Fibroblast of skin of right biceps (primary cell): Measurements from ENCODE around the gene TBC1D16.

ENCODE experiments used
- DNase-seq: peaks from one replicate; pipeline ENCODE4 v3.0.0-alpha.2; 2013

TBC1D16 gene

DNA sequence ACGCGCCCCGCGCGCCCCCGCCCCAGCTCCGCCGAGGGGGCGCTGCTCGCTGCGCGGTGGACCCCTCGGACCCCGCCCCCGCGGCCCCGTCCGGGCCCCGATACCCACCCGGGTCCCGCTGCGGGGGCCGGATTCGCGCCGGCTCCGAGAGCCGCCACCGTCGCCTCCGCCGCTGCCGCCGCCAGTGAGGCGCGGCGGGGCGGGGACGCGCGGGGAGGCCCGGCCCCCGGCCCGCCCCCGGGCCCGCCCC, at the start of gene TBC1D16:
Gene TBC1D16, minus strand, starts transcription at position 186 of the 250 bp plus-strand sequence. CDS start 22,325 bp downstream, outside the sequence.
- DNase-seq = no peak

GRCh38 chr17:80084773-80085172, 49.1 kb upstream of the TBC1D16 start:
- no peak for DNase-seq

GRCh38 chr17:80083136-80083661, 47.5 kb upstream of the TBC1D16 start:
- DNase-seq = no peak

- peak; percentile 64 for DNase-seq
Observed at GRCh38 chr17:80082403-80083135, 46.9 kb upstream of the TBC1D16 start.

DNA sequence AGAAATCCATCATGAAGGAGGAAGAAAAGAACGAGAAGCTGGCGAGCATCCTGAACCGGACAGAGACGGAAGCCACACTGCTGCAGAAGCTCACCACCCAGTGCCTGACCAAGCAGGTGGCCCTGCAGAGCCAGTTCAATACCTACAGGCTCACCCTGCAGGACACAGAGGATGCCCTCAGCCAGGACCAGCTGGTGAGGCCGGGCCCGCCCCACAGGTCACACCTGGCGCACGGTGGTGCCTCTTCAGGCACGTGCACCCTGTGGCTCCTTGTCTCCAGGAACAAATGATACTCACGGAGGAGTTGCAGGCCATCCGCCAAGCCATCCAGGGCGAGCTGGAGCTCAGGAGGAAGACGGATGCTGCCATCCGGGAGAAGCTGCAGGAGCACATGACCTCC, 45.9 kb upstream of the TBC1D16 start:
- no peak for DNase-seq

GRCh38 chr17:80080081-80080480, 44.4 kb upstream of the TBC1D16 start:
- peak; percentile 17 for DNase-seq

DNA sequence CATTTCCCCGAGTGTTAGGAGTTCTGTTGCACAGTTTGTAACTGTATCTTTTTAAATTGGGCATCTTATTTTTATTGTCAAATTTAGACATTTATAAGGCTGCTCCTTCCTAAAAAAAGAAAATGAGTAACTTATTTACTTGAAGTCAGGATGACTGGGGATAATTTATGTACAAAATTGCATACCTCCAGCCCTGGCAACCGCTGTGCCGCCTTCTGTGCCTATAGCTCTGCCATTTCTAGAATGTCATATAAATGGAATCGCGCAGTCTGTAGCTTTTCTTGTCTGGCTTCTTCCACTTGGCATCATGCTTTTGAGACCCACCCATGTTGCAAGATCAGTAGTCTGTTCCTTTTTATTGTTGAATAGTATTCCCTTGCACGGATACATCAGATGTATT, 36.7 kb upstream of the TBC1D16 start:
- no peak for DNase-seq

DNA sequence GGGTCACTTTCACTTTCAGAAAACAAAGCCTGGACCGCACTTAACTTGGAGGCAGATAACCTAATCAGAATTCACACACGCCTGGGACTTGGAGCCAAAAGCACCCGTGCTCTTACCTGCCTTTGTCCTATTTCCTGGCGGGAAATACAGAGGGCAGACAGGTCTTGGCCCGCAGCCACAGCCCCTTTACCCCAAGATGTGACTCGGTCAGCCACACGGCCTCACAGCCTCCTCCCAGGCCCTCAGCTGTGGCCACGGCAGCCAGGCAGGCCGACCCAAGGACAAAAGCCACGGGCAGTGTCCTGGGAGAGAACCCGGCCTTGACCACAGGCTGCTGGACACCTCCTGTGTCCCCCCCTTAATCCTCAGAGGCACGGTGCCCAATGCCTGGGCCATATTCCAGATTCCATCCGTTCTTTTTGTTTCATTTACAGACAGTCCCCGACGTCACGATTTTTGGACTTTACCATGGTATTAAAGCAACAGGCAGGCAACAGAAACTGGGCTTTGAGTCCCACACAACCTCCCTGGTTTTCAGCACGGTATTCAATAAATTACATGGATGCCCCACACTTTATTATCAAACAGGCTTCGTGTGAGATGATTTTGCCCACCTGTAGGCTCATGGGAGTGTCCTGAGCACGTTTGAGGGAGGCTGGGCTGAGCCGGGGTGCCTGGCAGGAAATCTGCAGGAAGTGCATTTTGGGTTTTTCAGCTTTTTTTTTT, 35.6 kb upstream of the TBC1D16 start:
- no peak for DNase-seq

GRCh38 chr17:80070375-80071115, 34.9 kb upstream of the TBC1D16 start:
- DNase-seq = no peak

- peak; percentile 28 for DNase-seq
Observed at GRCh38 chr17:80068301-80069222, 32.9 kb upstream of the TBC1D16 start.

DNA sequence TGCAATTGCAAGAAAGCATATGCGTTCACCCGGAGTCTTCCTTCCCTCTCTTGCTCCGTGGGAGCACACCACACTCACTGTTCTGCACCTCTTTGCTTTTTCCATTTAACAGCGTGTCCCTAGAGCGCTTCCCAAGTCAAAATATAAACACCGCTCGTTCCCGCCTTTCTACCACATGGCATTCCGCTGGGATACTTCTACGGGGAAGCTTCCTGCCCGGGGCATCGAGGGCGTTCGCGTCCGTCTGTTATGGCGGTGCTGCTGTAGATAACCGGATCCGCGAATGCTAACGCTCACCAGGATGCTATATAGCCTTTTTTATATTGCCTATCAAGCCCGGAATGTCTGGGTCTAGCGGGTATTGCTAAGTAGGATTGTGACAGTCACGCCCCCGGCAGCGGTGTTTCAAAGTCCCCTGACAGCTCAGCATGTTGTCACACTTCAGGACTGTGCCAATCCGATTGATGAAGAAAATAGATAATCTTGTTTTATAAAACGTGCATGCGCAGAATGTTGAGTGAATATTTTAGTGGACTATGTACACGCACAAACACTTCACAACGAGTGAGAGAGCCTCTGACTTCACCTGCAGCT, 31.8 kb upstream of the TBC1D16 start:
- no peak for DNase-seq

GRCh38 chr17:80065478-80066170, 30.0 kb upstream of the TBC1D16 start:
- DNase-seq = no peak

GRCh38 chr17:80064696-80065095, 29.0 kb upstream of the TBC1D16 start:
- DNase-seq = no peak

DNA sequence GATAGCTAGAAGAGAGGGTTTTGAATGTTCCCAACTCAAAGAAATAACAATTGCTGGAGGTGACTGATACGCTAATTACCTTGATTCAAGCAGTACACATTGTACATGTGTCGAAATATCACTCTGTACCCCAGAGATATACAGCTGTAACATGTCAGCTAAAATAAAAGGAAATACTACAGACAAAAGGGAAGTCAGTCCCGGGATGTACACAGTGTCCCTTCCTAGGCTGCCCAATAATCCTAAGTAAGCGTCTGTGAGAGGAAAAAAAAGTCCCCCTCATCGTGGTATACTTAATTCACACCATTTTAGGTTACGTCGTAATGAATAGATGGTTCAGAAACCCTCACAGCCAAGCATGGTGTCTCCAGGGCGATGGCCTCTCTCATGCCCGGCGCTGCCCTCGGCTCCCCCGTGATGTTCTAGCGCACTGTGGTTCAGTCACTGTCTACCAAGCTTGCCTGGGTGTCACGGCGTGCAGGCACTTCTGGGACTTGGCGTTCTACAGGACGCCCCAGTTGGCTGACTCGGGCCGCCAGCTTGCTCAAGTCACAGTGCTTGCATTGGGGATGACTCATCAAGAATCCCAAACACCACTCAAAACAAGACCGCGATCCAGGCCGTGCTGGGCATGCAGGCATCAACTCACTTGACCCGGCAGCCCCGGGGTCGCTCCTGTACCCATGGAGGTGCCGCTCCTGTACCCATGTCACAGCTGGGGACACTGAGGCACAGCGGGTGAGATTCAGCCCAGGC, 28.3 kb upstream of the TBC1D16 start:
- peak; percentile 36 for DNase-seq

- DNase-seq = no peak
Observed at GRCh38 chr17:80061421-80061820, 25.7 kb upstream of the TBC1D16 start.

DNA sequence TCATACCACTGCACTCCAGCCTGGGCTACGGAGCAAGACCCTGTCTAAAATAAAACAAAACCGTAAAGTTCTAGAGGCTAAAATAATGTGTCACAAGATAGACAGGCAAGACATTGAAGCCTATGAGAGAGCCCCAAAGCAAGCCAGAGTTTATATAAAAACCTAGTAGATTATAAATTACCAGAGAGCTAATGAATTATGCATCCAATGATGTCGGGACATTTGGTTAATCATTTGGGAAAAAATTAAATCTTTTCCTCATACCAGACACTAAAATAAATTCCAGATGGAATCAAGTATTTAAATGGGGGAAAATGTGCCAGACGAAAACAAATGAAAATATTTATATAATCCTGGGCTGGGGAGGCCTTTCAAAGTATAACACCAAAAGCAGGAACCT, 25.0 kb upstream of the TBC1D16 start:
- DNase-seq = no peak

- DNase-seq = no peak
Observed at GRCh38 chr17:80058311-80058955, 22.8 kb upstream of the TBC1D16 start.

DNA sequence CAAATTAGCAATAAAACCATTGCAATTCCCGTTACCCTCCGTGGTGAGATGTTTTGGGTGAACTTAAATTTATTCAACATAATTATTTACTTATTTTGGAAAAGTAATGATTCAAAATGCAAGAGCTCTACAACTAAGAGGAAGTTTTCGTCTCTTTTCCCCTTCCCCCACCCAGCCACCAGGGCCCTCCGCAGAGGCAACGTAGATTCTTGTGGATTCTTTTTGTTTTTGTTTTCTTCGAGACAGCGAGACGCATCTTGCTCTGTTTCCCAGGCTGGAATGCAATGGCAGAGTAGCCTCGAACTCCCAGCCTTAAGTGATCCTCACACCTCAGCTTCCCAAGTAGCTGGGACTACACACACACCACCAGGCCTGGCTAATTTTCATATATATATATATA, 19.9 kb upstream of the TBC1D16 start:
- no peak for DNase-seq

DNA sequence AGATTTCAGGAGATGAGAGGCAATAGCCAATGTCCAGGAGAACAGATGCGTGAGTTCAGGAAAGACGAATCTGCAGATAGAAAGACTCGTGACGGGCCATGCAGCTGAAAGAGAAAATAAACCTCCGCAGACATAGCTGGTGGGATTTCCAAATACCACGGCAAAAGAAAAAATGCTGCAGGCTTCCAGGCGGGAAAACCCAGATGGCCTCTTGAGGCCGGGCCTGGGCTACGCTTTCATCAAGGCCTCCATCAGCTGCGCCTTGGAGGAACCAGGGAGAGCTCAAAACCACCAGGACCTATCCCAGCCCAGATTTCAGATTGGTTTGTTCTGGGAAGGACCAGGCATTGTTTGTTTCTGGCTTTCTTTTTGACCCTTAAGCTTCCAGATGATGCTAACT, 17.4 kb upstream of the TBC1D16 start:
- no peak for DNase-seq

- no peak for DNase-seq
Observed at GRCh38 chr17:80051681-80052080, 16.0 kb upstream of the TBC1D16 start.
